OCI-LY1 (cell line): ENCODE results near the gene CUTC.

Experiments
- H2AFZ ChIP-seq: fragments of 200-600 bp; sonication (generic), shearing (Covaris generic); 2 replicates; pipeline ENCODE4 v1.6.0; 2014; ENCODE audit warnings: antibody characterized with exemption, mild to moderate bottlenecking, low read length
- H3F3A ChIP-seq: fragments of 200-600 bp; sonication (generic), shearing (Covaris generic); 2 replicates; pipeline ENCODE4 v1.6.0; 2014; ENCODE audit warnings: mild to moderate bottlenecking, antibody characterized with exemption, low read length, moderate library complexity; ENCODE audit not compliant: insufficient read depth
- H3K27ac ChIP-seq: fragments of 200-600 bp; sonication (generic); 2 replicates; pipeline ENCODE4 v1.5.1; 2014; ENCODE audit warnings: low read length, mixed run types, mild to moderate bottlenecking, low read depth; ENCODE audit not compliant: poor library complexity, severe bottlenecking
- H3K27me3 ChIP-seq: fragments of 200-600 bp; sonication (generic); 2 replicates; pipeline ENCODE4 v1.6.0; 2014; ENCODE audit warnings: antibody characterized with exemption, mild to moderate bottlenecking, low read length, moderate library complexity; ENCODE audit not compliant: insufficient read depth
- H3K36me3 ChIP-seq: fragments of 200-600 bp; sonication (generic); 2 replicates; pipeline ENCODE4 v1.6.1; 2014; ENCODE audit warnings: mild to moderate bottlenecking, antibody characterized with exemption, low read length, moderate library complexity, mixed read lengths; ENCODE audit not compliant: insufficient read depth
- H3K4me1 ChIP-seq: fragments of 200-600 bp; sonication (generic); 2 replicates; pipeline ENCODE4 v1.5.1; 2014; ENCODE audit warnings: mild to moderate bottlenecking, low read length, moderate library complexity; ENCODE audit not compliant: insufficient read depth, severe bottlenecking
- H3K4me2 ChIP-seq: fragments of 200-600 bp; sonication (generic), shearing (Covaris generic); 2 replicates; pipeline ENCODE4 v1.6.1; 2014; ENCODE audit warnings: low read length
- H3K4me3 ChIP-seq: fragments of 200-600 bp; sonication (generic); 2 replicates; pipeline ENCODE4 v1.5.1; 2014; ENCODE audit warnings: low read length, low read depth, mild to moderate bottlenecking, mixed read lengths; ENCODE audit not compliant: poor library complexity, severe bottlenecking
- H3K79me2 ChIP-seq: fragments of 200-600 bp; shearing (Covaris generic); 2 replicates; pipeline ENCODE4 v1.6.1; 2016; ENCODE audit warnings: mixed run types, low read length, mixed read lengths; ENCODE audit not compliant: insufficient read depth
- H3K9ac ChIP-seq: fragments of 200-600 bp; sonication (generic), shearing (Covaris generic); 2 replicates; pipeline ENCODE4 v1.6.1; 2014; ENCODE audit warnings: mild to moderate bottlenecking, low read length, mixed read lengths
- H3K9me2 ChIP-seq: fragments of 200-600 bp; sonication (generic), shearing (Covaris generic); 2 replicates; pipeline ENCODE4 v1.6.1; 2014; ENCODE audit warnings: low read depth, mild to moderate bottlenecking, low read length, mixed read lengths
- H3K9me3 ChIP-seq: fragments of 200-600 bp; shearing (Covaris generic); 2 replicates; pipeline ENCODE4 v1.6.1; 2014; ENCODE audit warnings: low read length, mixed read lengths
- H4K20me1 ChIP-seq: fragments of 200-600 bp; sonication (generic), shearing (Covaris generic); 2 replicates; pipeline ENCODE4 v1.6.0; 2016; ENCODE audit warnings: mild to moderate bottlenecking, low read length; ENCODE audit not compliant: insufficient read depth
- CTCF ChIP-seq: fragments of 200-600 bp; sonication (generic), shearing (Covaris generic); IDR thresholded peaks from 2 replicates; pipeline ENCODE4 v1.5.1; 2017; ENCODE audit warnings: mild to moderate bottlenecking, antibody characterized with exemption, low read length, moderate library complexity, mixed read lengths
- EZH2 ChIP-seq: fragments of 200-600 bp; sonication (generic), shearing (Covaris generic); IDR thresholded peaks from 2 replicates; pipeline ENCODE4 v1.8.0; 2017; ENCODE audit warnings: borderline replicate concordance, mixed run types, mild to moderate bottlenecking, antibody characterized with exemption, low read length, moderate library complexity, mixed read lengths

CUTC gene

GRCh38 chr10:99779335-99779734 lies 47.3 kb downstream of the CUTC start:
- TF ChIP-seq CTCF (no peak), EZH2 (no peak)
- Histone ChIP-seq H3F3A (no peaks in the 10 kb centered on the region), H3K36me3 (no peaks in the 10 kb centered on the region), H3K27me3 (no peaks in the 10 kb centered on the region), H3K4me2 (no peak overlapping the region), H3K27ac (no peak overlapping the region), H3K9me2 (no peaks in the 10 kb centered on the region), H3K9ac (no peak overlapping the region), H2AFZ (no peak overlapping the region), H3K9me3 (no peaks in the 10 kb centered on the region), H4K20me1 (no peaks in the 10 kb centered on the region), H3K79me2 (no peaks in the 10 kb centered on the region), H3K4me3 (no peak overlapping the region), H3K4me1 (peaks cover 8% of the 10 kb centered on the region)

GRCh38 chr10:99781734-99782429 lies 49.8 kb downstream of the CUTC start:
- no peak for TF ChIP-seq CTCF
- TF ChIP-seq EZH2 = no peak
- Histone ChIP-seq H3K4me1 (peaks cover 8% of the 10 kb centered on the region), H4K20me1 (no peaks in the 10 kb centered on the region), H3K4me2 (no peak overlapping the region), H3K9me2 (no peaks in the 10 kb centered on the region), H2AFZ (no peak overlapping the region), H3F3A (no peaks in the 10 kb centered on the region), H3K4me3 (no peak overlapping the region), H3K79me2 (no peaks in the 10 kb centered on the region), H3K9ac (no peak overlapping the region), H3K9me3 (no peaks in the 10 kb centered on the region), H3K27ac (no peak overlapping the region), H3K27me3 (no peaks in the 10 kb centered on the region), H3K36me3 (no peaks in the 10 kb centered on the region)

- no peaks in the 10 kb centered on the region for H3K79me2 ChIP-seq
- H3K4me3 ChIP-seq = no peak within 1 kb of the TSS
- no peak within 1 kb of the TSS for H3K4me2 ChIP-seq
- no peaks in the 10 kb centered on the region for H3K27me3 ChIP-seq
- H3K4me1 ChIP-seq = peaks cover under 1% of the 10 kb centered on the region
- no peak within 1 kb of the TSS for H3K27ac ChIP-seq
- H3K9me2 ChIP-seq = no peaks in the 10 kb centered on the region
- TF ChIP-seq CTCF = no peak
- TF ChIP-seq EZH2 = no peak
- no peaks in the 10 kb centered on the region for H4K20me1 ChIP-seq
- no peak within 1 kb of the TSS for H3K9ac ChIP-seq
- no peaks in the 10 kb centered on the region for H3K36me3 ChIP-seq
- no peaks in the 10 kb centered on the region for H3F3A ChIP-seq
- H2AFZ ChIP-seq = no peak within 1 kb of the TSS
- no peaks in the 10 kb centered on the region for H3K9me3 ChIP-seq
These were observed 50.6 kb downstream of the CUTC start, which contains the start of gene ABCC2 for GRCh38 chr10:99782447-99783286. ABCC2 (plus strand) TSS chr10:99782640; CDS start chr10:99782845, 205 bp downstream.
